Parathyroid adenoma (tissue), 2 donors: ENCODE data around the gene SHISA7.
A peak's percentile ranks its signal among the peaks of the same experiment; 100 is the strongest.

Experiments used
- H2AFZ ChIP-seq: fragments of 300-600 bp; sonication (generic); one replicate; pipeline ENCODE4 v1.7.0; 2017; ENCODE audit warnings: antibody characterized with exemption, mild to moderate bottlenecking
- H3K27ac ChIP-seq: fragments of 300-600 bp; sonication (generic); one replicate; pipeline ENCODE4 v1.7.0; 2017
- H3K27me3 ChIP-seq: fragments of 300-600 bp; sonication (generic); one replicate; pipeline ENCODE4 v1.7.0; 2017; ENCODE audit warnings: low read length; ENCODE audit not compliant: control insufficient read depth, insufficient read depth
- H3K36me3 ChIP-seq: fragments of 300-600 bp; sonication (generic); one replicate; pipeline ENCODE4 v1.7.0; 2017; ENCODE audit warnings: low read length; ENCODE audit not compliant: control insufficient read depth, insufficient read depth
- H3K4me1 ChIP-seq: fragments of 300-600 bp; sonication (generic); one replicate; pipeline ENCODE4 v1.7.0; 2017; ENCODE audit warnings: control low read depth
- H3K4me2 ChIP-seq: fragments of 300-600 bp; sonication (generic); one replicate; pipeline ENCODE4 v1.7.0; 2017; ENCODE audit warnings: low read length
- H3K4me3 ChIP-seq: fragments of 300-600 bp; sonication (generic); one replicate; pipeline ENCODE4 v1.7.0; 2017; ENCODE audit warnings: low read depth, low read length
- H3K79me2 ChIP-seq: fragments of 300-600 bp; sonication (generic); one replicate; pipeline ENCODE4 v1.7.0; 2017; ENCODE audit warnings: control low read depth
- H3K9ac ChIP-seq: fragments of 300-600 bp; sonication (generic); one replicate; pipeline ENCODE4 v1.7.0; 2017; ENCODE audit warnings: mild to moderate bottlenecking
- H3K9me3 ChIP-seq: fragments of 300-600 bp; sonication (generic); one replicate; pipeline ENCODE4 v1.7.0; 2017; ENCODE audit warnings: low read length; ENCODE audit not compliant: control insufficient read depth
- CTCF ChIP-seq: fragments of 300-600 bp; sonication (generic); IDR thresholded peaks from one replicate; pipeline ENCODE4 v1.7.0; 2017; ENCODE audit warnings: antibody characterized with exemption, mild to moderate bottlenecking
- donor health status: primary hyperparathyroidism.

SHISA7 gene

GRCh38 chr19:55486043-55486970, 43.2 kb upstream of the SHISA7 start:
- Histone ChIP-seq H3K9ac (no peak overlapping the region), H2AFZ (no peak overlapping the region), H3K36me3 (no peaks in the 10 kb centered on the region), H3K9me3 (no peaks in the 10 kb centered on the region), H3K4me1 (peaks cover 8% of the 10 kb centered on the region), H3K79me2 (peaks cover 2% of the 10 kb centered on the region), H3K4me2 (no peak overlapping the region), H3K27me3 (no peaks in the 10 kb centered on the region), H3K4me3 (no peak overlapping the region), H3K27ac (peak overlapping the region; percentile 41)
- no peak for TF ChIP-seq CTCF

DNA sequence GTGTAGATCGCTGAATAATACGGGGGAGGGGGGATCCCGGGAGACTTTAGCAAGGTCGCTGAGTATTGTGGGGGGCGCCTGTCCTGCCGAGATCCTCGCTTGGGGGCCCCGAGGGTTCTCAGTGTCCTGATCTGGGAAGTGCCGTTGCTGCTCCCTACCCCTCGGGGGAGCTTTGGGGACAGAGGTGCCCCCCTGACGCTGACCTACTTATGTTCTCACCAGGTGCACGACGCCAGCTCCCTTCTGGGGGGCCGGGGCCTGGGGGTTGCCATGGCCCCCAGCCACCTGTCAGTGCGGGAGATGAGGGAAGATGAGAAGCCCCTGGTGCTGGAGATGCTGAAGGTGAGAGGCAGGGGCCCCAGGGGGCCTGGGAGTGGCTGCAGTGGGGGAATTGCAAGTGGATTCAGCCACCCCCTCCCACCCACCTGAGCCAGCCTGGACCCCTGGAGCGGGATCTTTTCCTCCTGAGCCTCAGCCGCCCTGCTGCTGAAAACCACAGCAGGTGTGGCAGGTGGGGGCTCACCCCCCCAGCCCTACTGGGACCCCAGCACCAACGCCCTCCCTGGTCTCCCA, 42.4 kb upstream of the SHISA7 start:
- Histone ChIP-seq H3K27ac (peak overlapping the region; percentile 64), H3K9ac (no peak overlapping the region), H3K4me2 (peak overlapping the region; percentile 88), H2AFZ (peak overlapping the region; percentile 79), H3K79me2 (peaks cover 4% of the 10 kb centered on the region), H3K4me1 (peaks cover 8% of the 10 kb centered on the region), H3K4me3 (peak overlapping the region; percentile 64), H3K9me3 (no peaks in the 10 kb centered on the region), H3K36me3 (no peaks in the 10 kb centered on the region), H3K27me3 (no peaks in the 10 kb centered on the region)
- TF ChIP-seq CTCF = no peak

- Histone ChIP-seq H3K9ac (no peak within 1 kb of the TSS), H3K27me3 (no peaks in the 10 kb centered on the region), H2AFZ (peak within 1 kb of the TSS; percentile 79), H3K79me2 (peaks cover 4% of the 10 kb centered on the region), H3K9me3 (no peaks in the 10 kb centered on the region), H3K4me2 (peak within 1 kb of the TSS; percentile 88), H3K36me3 (no peaks in the 10 kb centered on the region), H3K4me1 (peaks cover 8% of the 10 kb centered on the region), H3K27ac (peak within 1 kb of the TSS; percentile 64), H3K4me3 (peak within 1 kb of the TSS; percentile 64)
- no peak for TF ChIP-seq CTCF
Measured at GRCh38 chr19:55484593-55485438, 41.7 kb upstream of the SHISA7 start, which contains the start of gene NAT14. NAT14 (plus strand) TSS chr19:55485188; CDS start chr19:55485709, 521 bp downstream.

GRCh38 chr19:55483706-55484592, 40.8 kb upstream of the SHISA7 start:
- Histone ChIP-seq H3K27me3 (no peaks in the 10 kb centered on the region), H3K9ac (no peak overlapping the region), H2AFZ (no peak overlapping the region), H3K27ac (no peak overlapping the region), H3K36me3 (no peaks in the 10 kb centered on the region), H3K79me2 (peaks cover 4% of the 10 kb centered on the region), H3K4me2 (peak overlapping the region; percentile 88), H3K4me3 (peak overlapping the region; percentile 64), H3K9me3 (no peaks in the 10 kb centered on the region), H3K4me1 (peaks cover 13% of the 10 kb centered on the region)
- no peak for TF ChIP-seq CTCF
